Measurements from ENCODE around the gene DBH.

DBH gene

DNA sequence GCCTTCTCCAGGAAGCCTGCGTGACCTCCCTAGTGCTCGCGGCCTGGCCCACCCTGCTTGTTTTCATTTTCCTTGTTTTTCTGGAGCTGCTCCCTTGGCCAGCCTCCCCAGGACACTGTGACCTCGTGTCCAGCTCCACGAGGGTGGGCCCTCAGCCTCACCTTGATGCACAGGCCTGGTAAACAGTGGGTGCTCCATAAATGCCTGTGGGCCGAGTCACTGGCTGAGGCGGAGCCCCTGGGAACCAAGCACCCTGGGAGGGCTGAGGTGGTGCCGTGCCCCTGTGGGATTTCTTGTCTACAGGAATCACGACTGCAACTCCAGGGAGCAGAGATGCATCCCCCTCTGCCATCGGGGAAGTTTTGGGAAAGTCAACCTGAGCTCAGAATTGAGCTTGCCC is 44.2 kb upstream of the DBH start:
- TF ChIP-seq, protein P1, sequence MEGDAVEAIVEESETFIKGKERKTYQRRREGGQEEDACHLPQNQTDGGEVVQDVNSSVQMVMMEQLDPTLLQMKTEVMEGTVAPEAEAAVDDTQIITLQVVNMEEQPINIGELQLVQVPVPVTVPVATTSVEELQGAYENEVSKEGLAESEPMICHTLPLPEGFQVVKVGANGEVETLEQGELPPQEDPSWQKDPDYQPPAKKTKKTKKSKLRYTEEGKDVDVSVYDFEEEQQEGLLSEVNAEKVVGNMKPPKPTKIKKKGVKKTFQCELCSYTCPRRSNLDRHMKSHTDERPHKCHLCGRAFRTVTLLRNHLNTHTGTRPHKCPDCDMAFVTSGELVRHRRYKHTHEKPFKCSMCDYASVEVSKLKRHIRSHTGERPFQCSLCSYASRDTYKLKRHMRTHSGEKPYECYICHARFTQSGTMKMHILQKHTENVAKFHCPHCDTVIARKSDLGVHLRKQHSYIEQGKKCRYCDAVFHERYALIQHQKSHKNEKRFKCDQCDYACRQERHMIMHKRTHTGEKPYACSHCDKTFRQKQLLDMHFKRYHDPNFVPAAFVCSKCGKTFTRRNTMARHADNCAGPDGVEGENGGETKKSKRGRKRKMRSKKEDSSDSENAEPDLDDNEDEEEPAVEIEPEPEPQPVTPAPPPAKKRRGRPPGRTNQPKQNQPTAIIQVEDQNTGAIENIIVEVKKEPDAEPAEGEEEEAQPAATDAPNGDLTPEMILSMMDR (IDR thresholded peaks at IDR 0.05; ENCODE audit: low read length, missing control alignments) = no peak
- no peak overlapping the region for H3K4me3 ChIP-seq (replicated peaks; ENCODE audit: low read depth, low read length)
- DNase-seq (ENCODE audit: low read depth) = no peak

DNA sequence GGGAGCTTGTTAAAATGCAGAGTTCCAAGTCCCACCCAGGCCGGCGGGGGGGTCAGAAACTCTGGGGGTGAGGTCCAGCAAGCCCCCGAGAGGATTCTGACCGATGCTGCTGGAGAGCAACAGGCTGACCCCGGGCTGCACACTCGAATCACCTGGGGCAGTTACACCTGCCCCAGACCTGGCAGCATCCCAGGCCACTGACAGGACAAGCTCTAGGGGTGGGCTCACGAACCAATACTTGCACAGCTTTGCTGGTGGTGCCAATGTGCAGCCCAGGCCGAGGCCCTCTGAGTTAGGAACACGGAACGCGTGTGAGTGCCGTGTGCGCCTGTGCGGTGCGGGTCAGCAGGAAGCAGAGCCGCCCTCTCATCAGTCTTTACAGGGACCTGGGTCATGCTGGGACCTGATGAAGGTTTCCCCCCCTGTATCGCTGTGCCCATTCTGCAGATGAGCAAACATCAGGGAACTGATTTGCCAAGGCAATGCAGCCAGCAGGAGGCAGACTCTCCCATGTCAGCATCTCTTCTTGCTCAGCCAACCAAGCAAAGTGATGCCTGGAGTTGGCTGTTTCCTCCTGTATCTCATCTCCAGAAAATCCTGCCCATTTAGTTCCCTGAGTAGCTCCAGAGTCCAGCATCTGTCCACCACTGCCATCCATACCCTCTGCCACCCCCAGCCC is 43.3 kb upstream of the DBH start:
- no peak overlapping the region for H3K4me3 ChIP-seq (replicated peaks; ENCODE audit: low read depth, low read length)
- DNase-seq (ENCODE audit: low read depth) = peak; percentile 29
- TF ChIP-seq, protein P1 (IDR thresholded peaks at IDR 0.05; ENCODE audit: low read length, missing control alignments) = peak; percentile 36

DNA sequence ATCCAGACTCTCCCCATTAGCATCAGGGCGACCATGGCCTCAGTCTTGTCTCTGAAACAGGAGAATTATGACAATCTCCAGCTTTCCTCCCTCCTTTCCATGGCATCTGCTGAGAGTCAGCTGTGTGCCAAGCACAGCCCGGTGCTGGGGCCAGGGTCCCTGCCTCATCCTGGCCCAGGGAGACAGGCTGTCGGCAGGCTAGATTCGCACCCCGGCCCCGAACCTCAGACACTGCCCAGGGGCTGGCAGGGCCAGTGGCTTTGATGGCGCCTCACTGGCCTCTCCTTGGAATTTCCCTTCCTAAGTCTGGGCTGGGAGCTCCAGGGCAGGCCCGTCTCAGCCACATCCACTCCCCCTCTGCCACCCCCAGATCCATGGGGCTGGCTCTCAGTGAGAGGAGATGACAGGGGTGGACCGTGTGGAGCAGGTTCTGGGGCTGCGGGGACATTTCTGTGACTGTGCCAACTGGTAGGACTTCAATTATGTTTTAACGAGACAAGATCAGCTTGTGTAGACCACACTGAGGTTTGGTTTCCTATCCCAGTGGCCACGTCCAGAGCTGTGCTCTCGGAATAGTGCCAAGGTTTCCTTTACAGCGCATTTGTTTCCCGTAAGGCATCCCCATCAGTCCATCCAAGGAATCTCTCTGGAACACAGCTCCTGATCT is 42.4 kb upstream of the DBH start:
- H3K4me3 ChIP-seq (replicated peaks; ENCODE audit: low read depth, low read length) = no peak overlapping the region
- no peak for DNase-seq (ENCODE audit: low read depth)
- TF ChIP-seq, protein P1 (IDR thresholded peaks at IDR 0.05; ENCODE audit: low read length, missing control alignments) = no peak

- no peak overlapping the region for H3K4me3 ChIP-seq (replicated peaks; ENCODE audit: low read depth, low read length)
- TF ChIP-seq, protein P1 (IDR thresholded peaks at IDR 0.05; ENCODE audit: low read length, missing control alignments) = no peak
- no peak for DNase-seq (ENCODE audit: low read depth)
Measured at GRCh38 chr9:133594310-133594709, 41.9 kb upstream of the DBH start.

GRCh38 chr9:133595910-133596309 is 40.3 kb upstream of the DBH start:
- H3K4me3 ChIP-seq (replicated peaks; ENCODE audit: low read depth, low read length) = no peak overlapping the region
- DNase-seq (ENCODE audit: low read depth) = no peak
- TF ChIP-seq, protein P1 (IDR thresholded peaks at IDR 0.05; ENCODE audit: low read length, missing control alignments) = no peak

DNA sequence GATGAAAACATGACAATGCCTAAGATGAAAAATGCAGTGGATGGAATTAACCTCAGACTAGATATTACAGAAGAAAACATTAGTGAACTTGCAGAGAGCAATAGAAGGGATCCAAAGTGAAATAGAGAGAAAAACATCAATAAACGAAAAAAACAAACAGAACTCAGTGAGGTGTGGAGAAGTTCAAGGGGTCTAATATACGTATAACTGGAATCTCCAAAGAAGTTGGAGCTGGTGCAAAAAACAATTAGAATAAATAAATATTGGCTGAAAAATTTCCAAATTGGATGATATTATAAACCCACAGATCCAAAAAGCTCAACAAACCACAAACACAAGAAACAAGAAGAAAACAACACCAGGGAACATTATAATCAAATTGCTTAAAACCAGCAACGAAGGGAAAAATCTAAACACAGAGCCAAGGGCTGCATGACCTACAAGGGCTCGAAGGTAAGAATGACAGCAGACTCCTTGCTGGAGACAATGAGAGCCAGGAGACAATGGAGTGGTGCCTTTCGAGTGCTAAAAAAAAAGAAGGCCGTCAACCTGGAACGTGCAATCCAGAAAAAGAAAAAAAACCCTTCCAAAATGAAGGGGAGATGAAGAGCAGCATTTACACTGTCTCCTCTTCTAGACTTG is 38.7 kb upstream of the DBH start:
- TF ChIP-seq, protein P1 (IDR thresholded peaks at IDR 0.05; ENCODE audit: low read length, missing control alignments) = no peak
- H3K4me3 ChIP-seq (replicated peaks; ENCODE audit: low read depth, low read length) = no peak overlapping the region
- DNase-seq (ENCODE audit: low read depth) = peak; percentile 31

Measured in fibroblast of pulmonary artery (primary cell).